HEK293 (cell line): ENCODE measurements around the gene CST7.

Experiments used
- CTCF ChIA-PET: fragments of 350-600 bp; formaldehyde crosslinking; extraction: SDS; loops from one replicate; lab custom pipeline; 2021; ENCODE audit warnings: antibody characterized with exemption; lab: Yijun Ruan, JAX
- POLR2A ChIA-PET: fragments of 300-600 bp; formaldehyde crosslinking; extraction: SDS; loops from one replicate; lab custom pipeline; 2020; ENCODE audit warnings: antibody characterized with exemption, inconsistent platforms; lab: Yijun Ruan, JAX
- H3K27ac ChIP-seq: fragments of 200-500 bp; sonication (Bioruptor generic); 2 replicates; pipeline ENCODE4 v1.5.1; 2014; ENCODE audit warnings: low read depth, low read length, control low read depth, inconsistent platforms; ENCODE audit errors: extremely low read depth
- H3K36me3 ChIP-seq, 2 experiments: fragments of 200-500 bp in 1 of 2; sonication (Bioruptor generic) in 1 of 2; 1 replicate in 1 of 2; 2 replicates in 1 of 2; pipeline ENCODE4 v1.5.1; 2014 to 2017; ENCODE audit warnings: inconsistent platforms in 2 of 2, low read length in 2 of 2; ENCODE audit not compliant: control insufficient read depth in 2 of 2, insufficient read depth in 1 of 2
- H3K4me1 ChIP-seq: fragments of 200-500 bp; sonication (Bioruptor generic); 2 replicates; pipeline ENCODE4 v1.5.1; 2014; ENCODE audit warnings: mild to moderate bottlenecking, low read length, inconsistent platforms; ENCODE audit not compliant: control insufficient read depth, insufficient read depth
- H3K4me3 ChIP-seq: 2 replicates; pipeline ENCODE4 v1.5.1; 2011; ENCODE audit warnings: low read depth, mild to moderate bottlenecking, control low read depth, low read length, moderate library complexity
- H3K9me3 ChIP-seq: fragments of 200-500 bp; sonication (Bioruptor generic); 2 replicates; pipeline ENCODE4 v1.5.1; 2014; ENCODE audit warnings: low read depth, low read length, inconsistent platforms; ENCODE audit not compliant: control insufficient read depth, insufficient read depth
- HOXC10 ChIP-seq: sonication (generic); formaldehyde crosslinking; IDR thresholded peaks from 2 replicates; pipeline ENCODE4 v1.8.1; 2023; ENCODE audit warnings: mild to moderate bottlenecking, missing genetic modification reagents
- HOXD13 ChIP-seq: sonication (generic); formaldehyde crosslinking; IDR thresholded peaks from 2 replicates; pipeline ENCODE4 v1.8.0; 2022; ENCODE audit warnings: missing genetic modification reagents, borderline replicate concordance
- OSR2 ChIP-seq: fragments of 450-650 bp; formaldehyde crosslinking; IDR thresholded peaks from 2 replicates; pipeline ENCODE4 v1.5.1; 2016; ENCODE audit warnings: missing biosample characterization, missing genetic modification characterization
- SP7 ChIP-seq: fragments of 450-650 bp; formaldehyde crosslinking; IDR thresholded peaks from 2 replicates; pipeline ENCODE4 v1.5.1; 2016; ENCODE audit warnings: missing biosample characterization, missing genetic modification characterization
- YY1 ChIP-seq: fragments of 450-650 bp; formaldehyde crosslinking; IDR thresholded peaks from 2 replicates; pipeline ENCODE4 v1.5.1; 2018; ENCODE audit warnings: missing biosample characterization, missing genetic modification characterization
- ZBTB1 ChIP-seq: fragments of 450-650 bp; formaldehyde crosslinking; IDR thresholded peaks from 2 replicates; pipeline ENCODE4 v1.5.1; 2016; ENCODE audit warnings: missing biosample characterization, missing genetic modification characterization
- ZEB2 ChIP-seq: fragments of 450-650 bp; formaldehyde crosslinking; IDR thresholded peaks from 2 replicates; pipeline ENCODE4 v1.5.1; 2016; ENCODE audit warnings: missing biosample characterization, missing genetic modification characterization
- ZIC2 ChIP-seq: fragments of 450-650 bp; formaldehyde crosslinking; IDR thresholded peaks from 2 replicates; pipeline ENCODE4 v1.5.1; 2016; ENCODE audit warnings: missing biosample characterization, missing genetic modification characterization
- ZNF10 ChIP-seq: fragments of 450-650 bp; formaldehyde crosslinking; IDR thresholded peaks from 2 replicates; pipeline ENCODE4 v1.5.1; 2017; ENCODE audit warnings: missing biosample characterization, missing genetic modification characterization
- ZNF112 ChIP-seq: fragments of 450-650 bp; formaldehyde crosslinking; IDR thresholded peaks from 2 replicates; pipeline ENCODE4 v1.5.0; 2017; ENCODE audit warnings: missing biosample characterization, missing genetic modification characterization
- ZNF121 ChIP-seq: fragments of 450-650 bp; formaldehyde crosslinking; IDR thresholded peaks from 2 replicates; pipeline ENCODE4 v1.5.1; 2016; ENCODE audit warnings: missing biosample characterization, missing genetic modification characterization
- ZNF140 ChIP-seq: fragments of 450-650 bp; formaldehyde crosslinking; IDR thresholded peaks from 2 replicates; pipeline ENCODE4 v1.5.1; 2016; ENCODE audit warnings: missing biosample characterization, missing genetic modification characterization
- ZNF174 ChIP-seq: fragments of 450-650 bp; formaldehyde crosslinking; IDR thresholded peaks from 2 replicates; pipeline ENCODE4 v1.5.0; 2017; ENCODE audit warnings: missing biosample characterization, mild to moderate bottlenecking, missing genetic modification characterization
- ZNF184 ChIP-seq: fragments of 450-650 bp; IDR thresholded peaks from 2 replicates; pipeline ENCODE4 v1.5.1; 2018; ENCODE audit warnings: missing biosample characterization, mild to moderate bottlenecking, missing genetic modification characterization
- ZNF223 ChIP-seq: fragments of 450-650 bp; formaldehyde crosslinking; IDR thresholded peaks from 2 replicates; pipeline ENCODE4 v1.5.1; 2016; ENCODE audit warnings: missing biosample characterization, missing genetic modification characterization
- ZNF335 ChIP-seq: fragments of 450-650 bp; formaldehyde crosslinking; conservative IDR thresholded peaks from 2 replicates; pipeline ENCODE4 v1.5.1; 2016; ENCODE audit warnings: missing biosample characterization, missing genetic modification characterization
- ZNF558 ChIP-seq: fragments of 450-650 bp; formaldehyde crosslinking; IDR thresholded peaks from 2 replicates; pipeline ENCODE4 v1.5.1; 2016; ENCODE audit warnings: missing biosample characterization, missing genetic modification characterization
- ZNF629 ChIP-seq: fragments of 450-650 bp; formaldehyde crosslinking; IDR thresholded peaks from 2 replicates; pipeline ENCODE4 v1.5.1; 2017; ENCODE audit warnings: missing biosample characterization, missing genetic modification characterization
- ZNF654 ChIP-seq: fragments of 450-650 bp; formaldehyde crosslinking; IDR thresholded peaks from 2 replicates; pipeline ENCODE4 v1.5.1; 2016; ENCODE audit warnings: low read depth, missing biosample characterization, missing genetic modification characterization
- ZNF658 ChIP-seq: fragments of 450-650 bp; formaldehyde crosslinking; IDR thresholded peaks from 2 replicates; pipeline ENCODE4; 2016; ENCODE audit warnings: missing biosample characterization, missing genetic modification characterization
- TF ChIP-seq, protein P1 (sequence below): fragments of 450-650 bp; formaldehyde crosslinking; IDR thresholded peaks from 2 replicates; pipeline ENCODE4 v1.5.1; 2016; ENCODE audit warnings: missing biosample characterization, missing genetic modification characterization
- TF ChIP-seq, protein P2 (sequence below): fragments of 450-650 bp; formaldehyde crosslinking; IDR thresholded peaks from 2 replicates; pipeline ENCODE4 v1.5.1; 2017; ENCODE audit warnings: missing biosample characterization, mild to moderate bottlenecking, missing genetic modification characterization, moderate library complexity
- TF ChIP-seq, protein P3 (sequence below): fragments of 450-650 bp; formaldehyde crosslinking; IDR thresholded peaks from 2 replicates; pipeline ENCODE4 v1.5.1; 2016; ENCODE audit warnings: missing biosample characterization, missing genetic modification characterization
- TF ChIP-seq, protein P4 (sequence below): fragments of 450-650 bp; formaldehyde crosslinking; conservative IDR thresholded peaks from 2 replicates; pipeline ENCODE4 v1.5.1; 2016; ENCODE audit warnings: low read depth, missing biosample characterization, missing genetic modification characterization
- TF ChIP-seq, protein P5 (sequence below): fragments of 450-650 bp; formaldehyde crosslinking; IDR thresholded peaks from 2 replicates; pipeline ENCODE4 v1.5.1; 2017; ENCODE audit warnings: missing biosample characterization, missing genetic modification characterization
- TF ChIP-seq, protein P6 (sequence below): fragments of 450-650 bp; formaldehyde crosslinking; IDR thresholded peaks from 2 replicates; pipeline ENCODE4 v1.5.1; 2016; ENCODE audit warnings: missing biosample characterization, missing genetic modification characterization

Gene CST7

DNA sequence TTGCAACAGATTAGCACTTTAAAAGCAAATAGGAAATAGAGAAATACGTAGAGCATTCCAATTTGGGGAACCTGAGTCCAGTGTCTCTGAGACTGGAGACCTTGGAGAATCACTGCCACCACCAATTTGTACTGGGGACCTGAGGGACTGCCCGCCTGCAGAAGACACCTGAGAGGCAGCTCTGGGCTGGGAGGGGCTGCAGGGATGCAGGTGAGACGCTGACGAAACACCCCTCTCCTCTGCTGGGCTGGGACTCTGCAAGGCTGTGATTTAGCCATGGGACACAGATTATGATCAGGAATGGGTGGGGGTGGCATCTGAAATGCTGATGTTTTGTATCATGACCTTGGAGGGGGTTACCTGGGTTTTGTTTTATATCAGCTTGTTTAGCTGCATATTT is 50.5 kb downstream of the CST7 start:
- ChIA-PET POLR2A (no interaction called here), CTCF (interaction anchor here (0.9 to 1.1 kb wide), 2 partner anchors 180 to 399 kb away, joined by 3 to 4 read pairs; no protein-coding TSS in a partner anchor)
- Histone ChIP-seq H3K27ac (no peak overlapping the region), H3K4me1 (no peaks in the 10 kb centered on the region), H3K4me3 (no peak overlapping the region), H3K9me3 (no peaks in the 10 kb centered on the region), H3K36me3 (no peaks in the 10 kb centered on the region)
- TF ChIP-seq YY1 (tag by site-specific recombination) (no peak), ZNF10 (tag by site-specific recombination) (no peak), ZNF654 (tag by site-specific recombination) (no peak), ZNF140 (no peak), ZNF658 (tag by site-specific recombination) (no peak), ZIC2 (tag by site-specific recombination) (no peak), ZNF223 (no peak), ZBTB1 (tag by site-specific recombination) (no peak), ZNF558 (no peak), ZNF121 (no peak), ZNF174 (tag by site-specific recombination) (no peak)
- TF ChIP-seq, protein P1, sequence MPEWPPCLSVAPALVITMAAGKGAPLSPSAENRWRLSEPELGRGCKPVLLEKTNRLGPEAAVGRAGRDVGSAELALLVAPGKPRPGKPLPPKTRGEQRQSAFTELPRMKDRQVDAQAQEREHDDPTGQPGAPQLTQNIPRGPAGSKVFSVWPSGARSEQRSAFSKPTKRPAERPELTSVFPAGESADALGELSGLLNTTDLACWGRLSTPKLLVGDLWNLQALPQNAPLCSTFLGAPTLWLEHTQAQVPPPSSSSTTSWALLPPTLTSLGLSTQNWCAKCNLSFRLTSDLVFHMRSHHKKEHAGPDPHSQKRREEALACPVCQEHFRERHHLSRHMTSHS (tag by site-specific recombination): no peak
- TF ChIP-seq, protein P2, sequence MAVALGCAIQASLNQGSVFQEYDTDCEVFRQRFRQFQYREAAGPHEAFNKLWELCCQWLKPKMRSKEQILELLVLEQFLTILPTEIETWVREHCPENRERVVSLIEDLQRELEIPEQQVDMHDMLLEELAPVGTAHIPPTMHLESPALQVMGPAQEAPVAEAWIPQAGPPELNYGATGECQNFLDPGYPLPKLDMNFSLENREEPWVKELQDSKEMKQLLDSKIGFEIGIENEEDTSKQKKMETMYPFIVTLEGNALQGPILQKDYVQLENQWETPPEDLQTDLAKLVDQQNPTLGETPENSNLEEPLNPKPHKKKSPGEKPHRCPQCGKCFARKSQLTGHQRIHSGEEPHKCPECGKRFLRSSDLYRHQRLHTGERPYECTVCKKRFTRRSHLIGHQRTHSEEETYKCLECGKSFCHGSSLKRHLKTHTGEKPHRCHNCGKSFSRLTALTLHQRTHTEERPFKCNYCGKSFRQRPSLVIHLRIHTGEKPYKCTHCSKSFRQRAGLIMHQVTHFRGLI (tag by site-specific recombination): no peak
- TF ChIP-seq, protein P3, sequence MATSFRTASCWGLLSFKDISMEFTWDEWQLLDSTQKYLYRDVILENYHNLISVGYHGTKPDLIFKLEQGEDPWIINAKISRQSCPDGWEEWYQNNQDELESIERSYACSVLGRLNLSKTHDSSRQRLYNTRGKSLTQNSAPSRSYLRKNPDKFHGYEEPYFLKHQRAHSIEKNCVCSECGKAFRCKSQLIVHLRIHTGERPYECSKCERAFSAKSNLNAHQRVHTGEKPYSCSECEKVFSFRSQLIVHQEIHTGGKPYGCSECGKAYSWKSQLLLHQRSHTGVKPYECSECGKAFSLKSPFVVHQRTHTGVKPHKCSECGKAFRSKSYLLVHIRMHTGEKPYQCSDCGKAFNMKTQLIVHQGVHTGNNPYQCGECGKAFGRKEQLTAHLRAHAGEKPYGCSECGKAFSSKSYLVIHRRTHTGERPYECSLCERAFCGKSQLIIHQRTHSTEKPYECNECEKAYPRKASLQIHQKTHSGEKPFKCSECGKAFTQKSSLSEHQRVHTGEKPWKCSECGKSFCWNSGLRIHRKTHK (tag by site-specific recombination): no peak
- TF ChIP-seq, protein P4, sequence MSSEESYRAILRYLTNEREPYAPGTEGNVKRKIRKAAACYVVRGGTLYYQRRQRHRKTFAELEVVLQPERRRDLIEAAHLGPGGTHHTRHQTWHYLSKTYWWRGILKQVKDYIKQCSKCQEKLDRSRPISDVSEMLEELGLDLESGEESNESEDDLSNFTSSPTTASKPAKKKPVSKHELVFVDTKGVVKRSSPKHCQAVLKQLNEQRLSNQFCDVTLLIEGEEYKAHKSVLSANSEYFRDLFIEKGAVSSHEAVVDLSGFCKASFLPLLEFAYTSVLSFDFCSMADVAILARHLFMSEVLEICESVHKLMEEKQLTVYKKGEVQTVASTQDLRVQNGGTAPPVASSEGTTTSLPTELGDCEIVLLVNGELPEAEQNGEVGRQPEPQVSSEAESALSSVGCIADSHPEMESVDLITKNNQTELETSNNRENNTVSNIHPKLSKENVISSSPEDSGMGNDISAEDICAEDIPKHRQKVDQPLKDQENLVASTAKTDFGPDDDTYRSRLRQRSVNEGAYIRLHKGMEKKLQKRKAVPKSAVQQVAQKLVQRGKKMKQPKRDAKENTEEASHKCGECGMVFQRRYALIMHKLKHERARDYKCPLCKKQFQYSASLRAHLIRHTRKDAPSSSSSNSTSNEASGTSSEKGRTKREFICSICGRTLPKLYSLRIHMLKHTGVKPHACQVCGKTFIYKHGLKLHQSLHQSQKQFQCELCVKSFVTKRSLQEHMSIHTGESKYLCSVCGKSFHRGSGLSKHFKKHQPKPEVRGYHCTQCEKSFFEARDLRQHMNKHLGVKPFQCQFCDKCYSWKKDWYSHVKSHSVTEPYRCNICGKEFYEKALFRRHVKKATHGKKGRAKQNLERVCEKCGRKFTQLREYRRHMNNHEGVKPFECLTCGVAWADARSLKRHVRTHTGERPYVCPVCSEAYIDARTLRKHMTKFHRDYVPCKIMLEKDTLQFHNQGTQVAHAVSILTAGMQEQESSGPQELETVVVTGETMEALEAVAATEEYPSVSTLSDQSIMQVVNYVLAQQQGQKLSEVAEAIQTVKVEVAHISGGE (tag by site-specific recombination): no peak

DNA sequence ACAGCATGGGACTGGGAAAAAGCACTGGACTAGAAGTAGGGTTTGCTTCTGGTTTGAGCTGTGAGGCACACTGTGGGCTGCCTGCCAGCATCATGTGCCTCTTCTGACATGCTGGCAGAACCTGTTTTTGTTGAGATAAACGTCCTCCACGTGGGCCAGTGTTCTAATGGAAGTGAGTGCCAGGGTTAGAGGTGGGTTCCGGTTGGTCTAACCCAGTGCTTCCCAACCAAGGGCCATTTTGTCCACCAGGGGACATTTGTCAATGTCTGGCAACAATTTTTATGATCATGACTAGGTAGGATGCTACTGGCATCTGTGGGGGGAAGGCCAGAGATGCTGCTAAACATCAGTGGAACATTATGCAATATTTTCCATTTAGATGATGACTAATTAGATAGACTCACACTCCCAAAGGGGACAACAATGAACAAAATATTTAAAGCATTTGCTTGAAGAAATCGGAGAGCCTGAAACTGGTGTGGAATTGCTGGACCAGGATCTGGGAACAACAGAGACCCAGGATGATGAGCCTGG is 51.3 kb downstream of the CST7 start:
- no peaks in the 10 kb centered on the region for H3K4me1 ChIP-seq
- no peak overlapping the region for H3K27ac ChIP-seq
- POLR2A ChIA-PET: no interaction called here
- H3K4me3 ChIP-seq: no peak overlapping the region
- H3K9me3 ChIP-seq: no peaks in the 10 kb centered on the region
- CTCF ChIA-PET: interaction anchor here (0.9 to 1.1 kb wide), 2 partner anchors 179 to 398 kb away, joined by 3 to 4 read pairs; no protein-coding TSS in a partner anchor
- no peaks in the 10 kb centered on the region for H3K36me3 ChIP-seq
- TF ChIP-seq ZNF112 (no peak), HOXC10 (CRISPR knock-in tag) (no peak), ZEB2 (tag by site-specific recombination) (0 out of 2 replicates have a peak, but pooled peaks have one; percentile 43), SP7 (peak; percentile 24; the same call in 1 of the 2 replicates), OSR2 (tag by site-specific recombination) (peak; percentile 65; the same call in 1 of the 2 replicates), ZNF335 (peak; percentile 74), HOXD13 (CRISPR knock-in tag) (no peak), ZNF629 (tag by site-specific recombination) (0 out of 2 replicates have a peak, but pooled peaks have one; percentile 28), ZNF184 (tag by site-specific recombination) (peak; percentile 56; the same call in 1 of the 2 replicates)
- TF ChIP-seq, protein P5, sequence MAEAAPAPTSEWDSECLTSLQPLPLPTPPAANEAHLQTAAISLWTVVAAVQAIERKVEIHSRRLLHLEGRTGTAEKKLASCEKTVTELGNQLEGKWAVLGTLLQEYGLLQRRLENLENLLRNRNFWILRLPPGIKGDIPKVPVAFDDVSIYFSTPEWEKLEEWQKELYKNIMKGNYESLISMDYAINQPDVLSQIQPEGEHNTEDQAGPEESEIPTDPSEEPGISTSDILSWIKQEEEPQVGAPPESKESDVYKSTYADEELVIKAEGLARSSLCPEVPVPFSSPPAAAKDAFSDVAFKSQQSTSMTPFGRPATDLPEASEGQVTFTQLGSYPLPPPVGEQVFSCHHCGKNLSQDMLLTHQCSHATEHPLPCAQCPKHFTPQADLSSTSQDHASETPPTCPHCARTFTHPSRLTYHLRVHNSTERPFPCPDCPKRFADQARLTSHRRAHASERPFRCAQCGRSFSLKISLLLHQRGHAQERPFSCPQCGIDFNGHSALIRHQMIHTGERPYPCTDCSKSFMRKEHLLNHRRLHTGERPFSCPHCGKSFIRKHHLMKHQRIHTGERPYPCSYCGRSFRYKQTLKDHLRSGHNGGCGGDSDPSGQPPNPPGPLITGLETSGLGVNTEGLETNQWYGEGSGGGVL (tag by site-specific recombination): peak; percentile 68
- TF ChIP-seq, protein P6, sequence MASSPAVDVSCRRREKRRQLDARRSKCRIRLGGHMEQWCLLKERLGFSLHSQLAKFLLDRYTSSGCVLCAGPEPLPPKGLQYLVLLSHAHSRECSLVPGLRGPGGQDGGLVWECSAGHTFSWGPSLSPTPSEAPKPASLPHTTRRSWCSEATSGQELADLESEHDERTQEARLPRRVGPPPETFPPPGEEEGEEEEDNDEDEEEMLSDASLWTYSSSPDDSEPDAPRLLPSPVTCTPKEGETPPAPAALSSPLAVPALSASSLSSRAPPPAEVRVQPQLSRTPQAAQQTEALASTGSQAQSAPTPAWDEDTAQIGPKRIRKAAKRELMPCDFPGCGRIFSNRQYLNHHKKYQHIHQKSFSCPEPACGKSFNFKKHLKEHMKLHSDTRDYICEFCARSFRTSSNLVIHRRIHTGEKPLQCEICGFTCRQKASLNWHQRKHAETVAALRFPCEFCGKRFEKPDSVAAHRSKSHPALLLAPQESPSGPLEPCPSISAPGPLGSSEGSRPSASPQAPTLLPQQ (tag by site-specific recombination): peak; percentile 59; the same call in 1 of the 2 replicates
